Lower leg skin (tissue), 4 donors: ENCODE measurements around the gene DAAM1. TPM values are rescaled to one million over a fixed set of nuclear protein-coding genes. Genes with fewer than 3 reads are reported as not detected.

Experiments used
- DNase-seq, 2 donors: peaks; one replicate each; pipeline ENCODE4 v3.0.0-alpha.2; 2019; ENCODE audit warnings: low spot score in 2 of 2
- H3K4me3 ChIP-seq: fragments of 200-600 bp; sonication (generic); 2 replicates; pipeline ENCODE4 v1.5.1; 2017; ENCODE audit warnings: mild to moderate bottlenecking, low read depth; ENCODE audit not compliant: poor library complexity, severe bottlenecking
- POLR2A ChIP-seq, 2 donors: fragments of 450-650 bp; IDR thresholded peaks; one replicate each; pipeline ENCODE4 v1.6.1; 2016 to 2017; ENCODE audit warnings: antibody characterized with exemption in 2 of 2, mild to moderate bottlenecking in 1 of 2, moderate library complexity in 1 of 2
- WGBS, 2 donors: methylation state at CpG; one replicate each; pipeline ENCODE4 v1.1.5; 2018; 5-methylcytosine and 5-hydroxymethylcytosine counted together
- intact Hi-C: fragments of 100-400 bp; cut with DNase I; formaldehyde crosslinking; loops from one replicate; pipeline ENCODE4 v1.15.0; 2023; ENCODE audit warnings: low total_unique reads
- total RNA-seq, 4 donors: library from RNA; depleted of rRNA; stranded (reverse); fragments of >200 nt; gene quantifications; one replicate each; pipeline ENCODE4 v1.1.0, GENCODE V29; 2016
- TF ChIP-seq, protein P1 (sequence below), 3 donors: fragments of 450-650 bp; IDR thresholded peaks; one replicate each; pipeline ENCODE4 v1.5.1; 2016; ENCODE audit warnings: antibody characterized with exemption in 3 of 3, mild to moderate bottlenecking in 3 of 3, moderate library complexity in 2 of 3

The DAAM1 gene
- total RNA-seq, 4 donors from 2014 or later: 155 to 194 (median 183) TPM

GRCh38 chr14:59213368-59214315 is 25.2 kb downstream of the DAAM1 start:
- TF ChIP-seq, protein P1, sequence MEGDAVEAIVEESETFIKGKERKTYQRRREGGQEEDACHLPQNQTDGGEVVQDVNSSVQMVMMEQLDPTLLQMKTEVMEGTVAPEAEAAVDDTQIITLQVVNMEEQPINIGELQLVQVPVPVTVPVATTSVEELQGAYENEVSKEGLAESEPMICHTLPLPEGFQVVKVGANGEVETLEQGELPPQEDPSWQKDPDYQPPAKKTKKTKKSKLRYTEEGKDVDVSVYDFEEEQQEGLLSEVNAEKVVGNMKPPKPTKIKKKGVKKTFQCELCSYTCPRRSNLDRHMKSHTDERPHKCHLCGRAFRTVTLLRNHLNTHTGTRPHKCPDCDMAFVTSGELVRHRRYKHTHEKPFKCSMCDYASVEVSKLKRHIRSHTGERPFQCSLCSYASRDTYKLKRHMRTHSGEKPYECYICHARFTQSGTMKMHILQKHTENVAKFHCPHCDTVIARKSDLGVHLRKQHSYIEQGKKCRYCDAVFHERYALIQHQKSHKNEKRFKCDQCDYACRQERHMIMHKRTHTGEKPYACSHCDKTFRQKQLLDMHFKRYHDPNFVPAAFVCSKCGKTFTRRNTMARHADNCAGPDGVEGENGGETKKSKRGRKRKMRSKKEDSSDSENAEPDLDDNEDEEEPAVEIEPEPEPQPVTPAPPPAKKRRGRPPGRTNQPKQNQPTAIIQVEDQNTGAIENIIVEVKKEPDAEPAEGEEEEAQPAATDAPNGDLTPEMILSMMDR (IDR thresholded peaks at IDR 0.05): no peak
- TF ChIP-seq POLR2A (IDR thresholded peaks at IDR 0.05): no peak
- WGBS, 2 donors: 85 to 94% methylated on average over 7 of the region's 7 CpGs
- intact Hi-C loops: no loop called here
- no peak for DNase-seq
- H3K4me3 ChIP-seq: no peak overlapping the region

DNA sequence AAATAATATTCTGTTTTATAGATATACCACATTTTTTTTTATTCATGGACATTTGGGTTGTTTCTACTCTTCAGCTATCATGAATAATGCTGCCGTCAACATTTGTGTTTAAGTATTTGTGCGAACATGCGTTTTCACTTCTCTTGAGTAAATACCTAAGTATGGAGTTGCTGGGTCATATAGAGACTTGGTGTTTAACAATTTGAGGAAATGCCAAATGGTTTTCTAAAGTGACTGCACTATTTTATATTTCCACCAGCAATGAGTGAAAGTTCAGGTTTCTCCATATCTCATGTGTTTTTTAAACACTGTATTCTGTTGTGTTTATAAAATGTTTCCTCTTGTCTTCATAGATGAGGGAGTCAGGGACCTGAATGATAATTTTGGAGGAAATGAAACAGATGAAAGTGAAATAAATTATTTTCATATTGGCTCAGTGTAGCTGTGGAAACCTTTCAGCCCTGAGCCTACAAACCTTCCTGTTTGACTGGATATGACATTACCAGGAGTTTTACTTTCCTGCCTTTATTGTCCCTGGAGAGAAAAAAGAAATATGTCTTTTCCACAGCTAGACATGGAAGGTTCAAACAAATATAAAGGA is 26.3 kb downstream of the DAAM1 start:
- WGBS, 2 donors: 93 to 95% methylated on average over 3 of the region's 3 CpGs
- H3K4me3 ChIP-seq: no peak overlapping the region
- intact Hi-C loops: no loop called here
- no peak for TF ChIP-seq POLR2A (IDR thresholded peaks at IDR 0.05)
- TF ChIP-seq, protein P1 (IDR thresholded peaks at IDR 0.05): no peak
- DNase-seq: no peak

DNA sequence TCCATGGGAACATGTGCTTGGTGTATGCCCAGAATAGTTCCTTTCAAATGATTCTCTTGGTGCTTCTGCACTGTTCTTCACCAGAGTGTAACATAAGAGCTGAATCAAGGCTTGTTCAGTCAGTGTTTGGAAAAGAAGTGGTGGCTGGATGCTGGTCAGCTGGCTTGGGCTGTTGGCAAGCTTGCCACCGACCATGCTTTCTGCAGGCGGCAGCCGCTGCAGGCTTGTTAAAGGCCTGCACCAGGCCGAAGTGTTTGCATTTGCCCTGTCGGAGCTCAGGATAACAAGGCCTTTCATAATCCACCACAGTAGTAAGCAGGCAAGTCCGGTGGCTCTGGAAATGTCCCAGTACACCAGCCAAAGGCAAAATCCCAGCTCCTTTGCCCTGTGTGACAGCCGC is 26.9 kb downstream of the DAAM1 start:
- 15 to 23% methylated on average over 7 of the region's 7 CpGs for WGBS, 2 donors
- intact Hi-C loops: no loop called here
- TF ChIP-seq POLR2A (IDR thresholded peaks at IDR 0.05): no peak
- TF ChIP-seq, protein P1 (IDR thresholded peaks at IDR 0.05): no peak
- DNase-seq: peak; percentile 68 to 95
- no peak overlapping the region for H3K4me3 ChIP-seq

- 80 to 84% methylated on average over 4 of the region's 4 CpGs for WGBS, 2 donors
- intact Hi-C loops: no loop called here
- TF ChIP-seq POLR2A (IDR thresholded peaks at IDR 0.05): no peak
- TF ChIP-seq, protein P1 (IDR thresholded peaks at IDR 0.05): no peak
- no peak overlapping the region for H3K4me3 ChIP-seq
- no peak for DNase-seq
These were observed 27.3 kb downstream of the DAAM1 start for GRCh38 chr14:59215757-59216156.

GRCh38 chr14:59217011-59217410 is 28.5 kb downstream of the DAAM1 start:
- intact Hi-C loops: no loop called here
- TF ChIP-seq, protein P1 (IDR thresholded peaks at IDR 0.05): no peak
- no peak for TF ChIP-seq POLR2A (IDR thresholded peaks at IDR 0.05)
- 73 to 89% methylated on average over 1 of the region's 1 CpG for WGBS, 2 donors
- no peak for DNase-seq
- no peak overlapping the region for H3K4me3 ChIP-seq
